Measurements from ENCODE around the gene PDE3A.

DNA sequence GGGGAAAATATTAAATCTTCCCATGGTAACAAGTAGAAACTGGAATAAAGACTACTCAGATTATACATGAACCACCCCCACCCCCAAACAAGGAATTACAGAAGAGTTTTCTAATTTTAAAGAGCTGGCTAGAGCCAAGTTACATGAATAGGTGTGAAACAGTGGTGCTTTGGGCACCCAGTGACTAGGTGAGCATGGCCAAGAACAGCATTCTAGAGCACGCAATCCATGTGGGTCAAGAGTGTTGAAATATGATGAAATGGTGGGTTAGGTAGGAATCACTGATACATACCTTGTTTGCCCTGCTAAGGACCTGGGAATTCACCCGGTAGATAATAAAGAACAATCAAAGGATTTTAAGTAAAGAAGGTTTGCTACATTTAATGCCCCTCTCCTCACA is 208.7 kb downstream of the PDE3A start:
- TF ChIP-seq, protein P1, sequence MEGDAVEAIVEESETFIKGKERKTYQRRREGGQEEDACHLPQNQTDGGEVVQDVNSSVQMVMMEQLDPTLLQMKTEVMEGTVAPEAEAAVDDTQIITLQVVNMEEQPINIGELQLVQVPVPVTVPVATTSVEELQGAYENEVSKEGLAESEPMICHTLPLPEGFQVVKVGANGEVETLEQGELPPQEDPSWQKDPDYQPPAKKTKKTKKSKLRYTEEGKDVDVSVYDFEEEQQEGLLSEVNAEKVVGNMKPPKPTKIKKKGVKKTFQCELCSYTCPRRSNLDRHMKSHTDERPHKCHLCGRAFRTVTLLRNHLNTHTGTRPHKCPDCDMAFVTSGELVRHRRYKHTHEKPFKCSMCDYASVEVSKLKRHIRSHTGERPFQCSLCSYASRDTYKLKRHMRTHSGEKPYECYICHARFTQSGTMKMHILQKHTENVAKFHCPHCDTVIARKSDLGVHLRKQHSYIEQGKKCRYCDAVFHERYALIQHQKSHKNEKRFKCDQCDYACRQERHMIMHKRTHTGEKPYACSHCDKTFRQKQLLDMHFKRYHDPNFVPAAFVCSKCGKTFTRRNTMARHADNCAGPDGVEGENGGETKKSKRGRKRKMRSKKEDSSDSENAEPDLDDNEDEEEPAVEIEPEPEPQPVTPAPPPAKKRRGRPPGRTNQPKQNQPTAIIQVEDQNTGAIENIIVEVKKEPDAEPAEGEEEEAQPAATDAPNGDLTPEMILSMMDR (conservative IDR thresholded peaks at IDR 0.05; ENCODE audit: low read depth, low read length), result no peak
- TF ChIP-seq BHLHE40 (IDR thresholded peaks at IDR 0.05; ENCODE audit: low read depth, low read length) (no peak), RAD21 (IDR thresholded peaks at IDR 0.05; ENCODE audit: low read length) (no peak), SMC3 (IDR thresholded peaks at IDR 0.05; ENCODE audit: low read depth, low read length) (no peak), POLR2A (IDR thresholded peaks at IDR 0.05; ENCODE audit: low read depth, low read length) (no peak), MAFK (IDR thresholded peaks at IDR 0.05; ENCODE audit: low read depth, low read length) (no peak), CHD1 (IDR thresholded peaks at IDR 0.05; ENCODE audit: low read depth, low read length) (no peak), FOS (IDR thresholded peaks at IDR 0.05; ENCODE audit: low read depth, low read length) (no peak), USF2 (IDR thresholded peaks at IDR 0.05; ENCODE audit: low read depth, low read length) (no peak)

All from IMR-90 (cell line).